ENCODE measurements around the gene PRIM2.
"Not testable (repeated sequence)": the region's sequence is repeated elsewhere in the genome, so short reads cannot be mapped to it uniquely, and the experiment has no call there.

PRIM2 gene

GRCh38 chr6:57449496-57450066 lies 132.2 kb downstream of the PRIM2 start:
- DNase-seq: not testable (repeated sequence)

DNA sequence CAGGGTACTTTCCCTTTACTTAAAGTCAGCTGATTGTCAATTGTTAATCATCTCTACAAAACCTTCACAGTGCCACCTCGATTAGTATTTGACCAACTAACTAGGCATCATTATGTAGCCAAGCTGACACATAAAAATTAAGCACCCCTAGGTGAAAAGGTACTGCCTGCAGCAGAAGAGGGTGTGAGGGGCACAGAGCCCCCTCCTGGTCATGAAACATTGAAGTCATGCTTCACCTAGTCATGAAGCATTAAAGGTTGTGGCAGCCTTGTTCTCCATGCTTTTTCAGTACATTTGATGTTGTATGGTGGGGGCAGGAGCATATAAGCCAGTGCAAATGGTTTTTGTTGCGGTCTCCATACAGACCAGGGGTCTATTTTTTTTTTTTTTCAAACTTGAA lies 142.4 kb downstream of the PRIM2 start:
- not testable (repeated sequence) for DNase-seq

DNA sequence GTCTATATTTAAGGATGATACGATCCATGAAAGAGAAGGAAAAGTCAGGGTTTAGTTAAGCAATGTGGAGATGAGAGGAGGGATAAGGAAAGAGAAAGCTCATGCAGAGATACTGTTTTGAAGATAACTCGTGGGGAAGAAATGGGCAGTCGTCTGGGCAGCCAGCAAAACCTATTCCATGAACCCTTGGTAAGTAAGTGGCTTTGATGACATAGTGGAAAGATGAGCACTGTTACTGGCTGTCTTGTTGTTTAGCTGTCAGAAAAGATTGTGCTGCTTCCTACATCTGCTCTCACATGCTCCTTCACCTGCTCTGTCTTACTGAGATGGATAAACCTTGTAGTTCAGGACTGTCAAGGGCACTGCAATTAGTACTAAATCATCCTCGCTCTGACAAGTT lies 143.6 kb downstream of the PRIM2 start:
- not testable (repeated sequence) for DNase-seq

GRCh38 chr6:57463809-57464208 lies 146.4 kb downstream of the PRIM2 start:
- DNase-seq: not testable (repeated sequence)

DNA sequence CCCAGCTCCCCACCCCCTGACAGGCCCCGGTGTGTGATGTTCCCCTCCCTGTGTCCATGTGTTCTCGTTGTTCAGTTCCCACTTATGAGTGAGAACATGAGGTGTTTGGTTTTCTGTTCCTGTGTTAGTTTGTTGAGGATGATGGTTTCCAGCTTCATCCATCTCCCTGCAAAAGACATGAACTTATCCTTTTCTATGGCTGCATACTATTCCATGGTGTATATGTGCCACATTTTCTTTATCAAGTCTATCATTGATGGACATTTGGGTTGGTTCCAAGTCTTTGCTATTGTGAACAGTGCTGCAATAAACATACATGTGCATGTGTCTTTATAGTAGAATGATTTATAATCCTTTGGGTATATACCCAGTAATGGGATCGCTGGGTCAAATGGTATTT lies 148.5 kb downstream of the PRIM2 start:
- DNase-seq: not testable (repeated sequence)

DNA sequence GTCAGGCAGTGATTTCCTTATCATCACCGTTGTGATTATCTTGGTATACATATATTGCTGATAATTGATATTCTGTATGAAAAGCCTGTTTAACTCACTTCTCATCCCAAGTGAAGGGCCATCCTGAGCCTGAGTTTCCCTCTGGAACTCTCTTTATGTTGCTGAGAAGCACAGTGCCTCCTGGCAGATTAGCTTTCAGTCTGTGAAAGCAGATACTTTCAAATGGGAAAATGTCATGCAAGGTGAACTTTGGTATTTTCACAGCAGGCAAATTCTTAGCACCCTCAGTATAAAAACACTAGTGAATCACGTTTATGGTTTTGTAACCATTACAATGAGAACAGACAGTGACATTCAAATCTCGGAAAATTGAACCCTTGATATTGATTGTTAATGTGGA lies 151.6 kb downstream of the PRIM2 start:
- no peak for DNase-seq

DNA sequence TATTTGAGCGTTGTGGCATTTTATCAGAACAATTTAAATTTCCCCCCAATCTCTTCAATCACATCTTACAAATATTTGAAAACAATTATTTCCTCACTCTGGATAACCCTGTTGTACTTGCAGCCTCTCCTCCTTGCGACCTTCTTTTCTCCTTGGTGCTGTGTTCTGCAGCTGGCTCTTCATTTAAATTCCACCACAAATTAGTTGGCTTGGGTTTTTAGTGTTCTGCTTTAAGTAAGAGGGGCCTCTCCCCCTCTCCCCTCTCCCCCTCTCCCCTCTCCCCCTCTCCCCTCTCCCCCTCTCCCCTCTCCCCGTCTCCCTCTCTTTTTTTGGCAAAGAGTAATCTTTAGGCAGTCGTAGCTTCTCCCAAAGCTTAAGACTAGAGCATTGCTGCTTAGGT lies 152.7 kb downstream of the PRIM2 start:
- DNase-seq: not testable (repeated sequence)

DNA sequence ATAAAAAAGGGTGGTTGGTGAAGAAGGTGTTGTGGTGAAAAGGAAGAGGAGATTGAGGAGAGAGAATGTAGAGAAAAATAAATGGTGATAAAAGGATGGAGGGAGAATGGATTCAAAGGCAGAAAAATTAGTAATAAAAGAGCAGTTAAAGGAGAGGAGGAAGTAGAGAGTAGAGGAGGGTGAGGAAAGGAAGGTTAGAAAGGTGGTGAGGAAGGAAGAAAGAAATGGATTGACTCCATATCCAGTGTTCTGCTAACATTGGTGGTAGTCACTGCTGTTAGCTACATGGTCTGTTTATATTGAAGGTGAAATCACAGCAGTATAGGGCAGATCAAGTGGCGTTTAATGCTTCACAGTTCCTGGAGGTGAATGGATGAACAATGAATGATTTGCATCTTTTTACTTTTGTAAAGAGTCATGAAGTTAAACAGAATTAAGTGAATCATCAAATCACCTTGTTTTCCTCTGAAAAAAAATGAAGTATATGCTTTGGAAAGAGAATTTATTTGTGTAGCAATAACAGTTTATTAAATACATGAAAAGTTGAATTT lies 154.0 kb downstream of the PRIM2 start:
- not testable (repeated sequence) for DNase-seq

DNA sequence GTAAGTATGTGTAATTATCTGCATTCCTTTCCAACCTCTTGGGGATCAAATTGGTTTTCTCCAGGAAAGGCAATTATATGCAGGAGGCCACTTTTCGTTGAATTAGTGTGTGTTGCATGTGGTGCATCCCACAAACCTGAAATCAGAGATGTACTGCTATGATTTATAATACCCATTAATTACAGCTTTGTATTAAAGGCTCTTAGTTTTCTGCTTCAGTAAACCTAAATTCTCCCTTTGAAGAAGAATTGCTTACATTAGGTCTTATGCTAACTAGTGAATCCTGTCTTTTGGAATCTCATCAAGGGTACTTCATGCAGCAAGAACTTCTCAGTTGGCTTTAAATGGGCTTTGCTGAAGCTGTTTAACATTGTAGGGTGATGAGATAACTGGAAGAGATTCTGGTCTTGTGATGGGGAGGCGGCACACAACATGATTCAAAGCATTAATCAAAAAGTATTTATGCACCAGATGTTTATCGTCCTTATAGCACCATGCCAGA lies 155.5 kb downstream of the PRIM2 start:
- DNase-seq: not testable (repeated sequence)

DNA sequence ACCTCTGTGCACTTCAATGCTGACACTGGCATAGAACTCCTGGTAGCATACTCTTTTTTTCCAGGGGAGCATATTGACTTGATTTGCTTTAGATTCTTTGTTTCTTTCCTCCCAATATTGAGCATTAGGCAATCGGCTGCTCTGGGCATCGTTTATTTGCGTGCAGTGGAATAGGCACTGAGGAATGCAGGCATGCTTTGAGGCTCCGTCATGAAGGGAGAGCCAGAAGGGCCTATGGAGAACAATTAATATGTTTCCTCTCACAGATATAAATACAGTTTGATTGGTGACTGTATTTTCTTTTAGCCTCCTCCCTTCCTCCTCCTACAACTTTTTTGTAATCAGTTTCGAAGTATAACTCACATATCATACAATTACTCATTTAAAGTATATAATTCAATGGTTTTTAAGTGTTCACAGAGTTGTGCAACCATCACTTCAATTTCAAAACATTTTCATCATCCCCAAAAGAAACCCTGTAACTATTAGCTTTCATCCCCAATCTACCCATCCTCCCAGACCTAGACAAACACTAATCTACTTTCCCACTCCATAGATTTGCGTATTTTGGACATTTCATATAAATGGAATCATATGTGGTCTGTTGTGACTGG lies 157.5 kb downstream of the PRIM2 start:
- DNase-seq: not testable (repeated sequence)

GRCh38 chr6:57475656-57476055 lies 158.2 kb downstream of the PRIM2 start:
- not testable (repeated sequence) for DNase-seq

GRCh38 chr6:57480194-57480593 lies 162.8 kb downstream of the PRIM2 start:
- not testable (repeated sequence) for DNase-seq

GRCh38 chr6:57481121-57481520 lies 163.7 kb downstream of the PRIM2 start:
- DNase-seq: not testable (repeated sequence)

- not testable (repeated sequence) for DNase-seq
Observed at GRCh38 chr6:57482471-57482870, 165.0 kb downstream of the PRIM2 start.

- not testable (repeated sequence) for DNase-seq
Observed at GRCh38 chr6:57486494-57487081, 169.2 kb downstream of the PRIM2 start.

DNA sequence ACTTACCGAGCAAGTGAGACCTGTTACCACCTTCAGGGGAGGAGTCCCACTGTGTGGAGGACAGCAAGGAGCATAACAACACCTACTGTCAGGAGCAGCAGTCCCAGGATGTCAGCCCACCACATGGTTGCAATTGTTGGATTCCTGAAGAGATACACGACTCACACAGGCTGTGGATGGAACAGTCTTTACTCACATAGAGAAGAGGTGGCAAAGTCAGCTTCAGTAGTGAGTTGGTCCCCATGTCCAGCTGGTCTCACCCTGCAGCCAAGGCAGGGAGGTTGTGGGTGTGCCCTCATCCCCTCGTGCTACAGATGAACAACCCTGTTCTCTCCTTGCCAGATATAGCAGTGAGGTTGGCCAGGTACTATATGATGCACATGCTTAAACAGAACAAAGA lies 171.1 kb downstream of the PRIM2 start:
- not testable (repeated sequence) for DNase-seq

DNA sequence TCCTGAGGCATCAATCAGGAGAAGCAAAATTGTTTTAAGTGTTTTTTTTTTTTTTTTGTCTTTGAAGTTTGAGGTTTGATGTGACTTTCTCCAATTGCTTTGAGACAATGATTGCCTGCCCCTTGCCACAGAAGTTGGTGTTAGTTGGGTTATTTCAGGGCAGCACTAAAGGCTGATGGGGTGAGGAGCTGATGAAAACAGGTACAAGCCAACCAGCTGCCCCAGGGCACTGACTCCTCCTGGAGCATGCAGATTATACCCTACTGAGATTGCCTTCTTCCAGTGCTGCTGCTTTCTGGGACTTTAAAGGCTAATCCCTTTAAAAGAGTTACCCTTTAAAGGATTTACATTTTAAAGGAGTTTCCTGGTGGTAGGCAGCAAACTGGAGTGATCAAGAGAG lies 172.5 kb downstream of the PRIM2 start:
- not testable (repeated sequence) for DNase-seq

- DNase-seq: not testable (repeated sequence)
Observed at GRCh38 chr6:57491795-57492194, 174.4 kb downstream of the PRIM2 start.

DNA sequence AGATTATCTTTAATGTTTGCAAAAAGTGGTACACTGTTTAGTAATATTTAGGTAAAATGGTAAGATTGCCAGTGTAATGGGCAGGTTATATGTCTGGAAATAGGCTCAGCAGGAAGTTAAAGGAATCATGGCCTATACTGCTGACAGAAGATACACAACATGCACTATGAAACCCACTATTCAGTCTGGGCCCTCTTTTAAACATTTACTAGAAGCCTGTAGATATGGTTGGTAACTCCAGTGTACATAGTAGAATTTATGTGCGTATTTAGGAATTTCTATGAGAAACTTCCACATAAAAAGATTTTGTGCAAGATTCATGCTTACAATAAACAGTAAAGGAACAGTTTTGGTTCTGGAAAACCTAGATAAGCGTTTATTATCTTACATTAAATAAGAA lies 178.8 kb downstream of the PRIM2 start:
- not testable (repeated sequence) for DNase-seq

- not testable (repeated sequence) for DNase-seq
Observed at GRCh38 chr6:57500368-57501021, 183.1 kb downstream of the PRIM2 start.

DNA sequence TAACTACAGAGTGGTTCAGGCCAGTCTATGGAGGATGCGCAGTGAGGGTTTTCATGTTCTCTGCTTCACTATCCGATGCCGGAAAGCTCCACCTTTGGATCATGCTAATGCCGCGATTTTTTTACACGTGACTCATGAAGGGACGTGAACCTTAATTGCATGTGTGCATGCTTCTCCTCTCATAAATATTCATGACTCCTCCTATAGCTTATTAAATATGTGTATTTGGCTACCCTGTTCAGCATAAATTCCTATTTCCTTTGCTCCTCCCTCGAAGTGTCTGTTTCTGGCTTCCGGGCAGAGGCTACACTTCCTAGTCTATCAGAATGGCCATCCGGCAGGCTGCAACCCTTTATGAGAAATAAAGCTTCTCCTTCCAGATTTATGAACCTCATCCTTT lies 185.0 kb downstream of the PRIM2 start:
- DNase-seq: not testable (repeated sequence)

GRCh38 chr6:57505251-57505650 lies 187.8 kb downstream of the PRIM2 start:
- not testable (repeated sequence) for DNase-seq

GRCh38 chr6:57510390-57510789 lies 193.0 kb downstream of the PRIM2 start:
- DNase-seq: not testable (repeated sequence)
